ENCODE measurements around the gene LETM1.

- no peak for TF ChIP-seq NFE2 (CRISPR knock-in tag; IDR thresholded peaks at IDR 0.05)
- TF ChIP-seq NFYC (CRISPR knock-in tag; IDR thresholded peaks at IDR 0.05) = no peak
- TF ChIP-seq ZNF577 (CRISPR knock-in tag; IDR thresholded peaks at IDR 0.05; ENCODE audit: borderline replicate concordance, low read depth) = no peak
- no peak for TF ChIP-seq CSRNP2 (CRISPR knock-in tag; conservative IDR thresholded peaks at IDR 0.05; ENCODE audit: low read depth)
- TF ChIP-seq MAX (IDR thresholded peaks at IDR 0.05) = no peak
Observed at GRCh38 chr4:1779588-1780382, 76.2 kb downstream of the LETM1 start.
